Stimulated activated CD8-positive, alpha-beta memory T cell treated with anti-CD3 and anti-CD28 coated beads, Interleukin-15, amount 100 ng/mL, for 4 hours (primary cell): ENCODE measurements around the gene PARD3B.

Experiments
- DNase-seq, 2 donors: peaks; one replicate each; pipeline ENCODE4 v3.0.0-alpha.2; 2020; ENCODE audit warnings: low read depth in 2 of 2

PARD3B gene

DNA sequence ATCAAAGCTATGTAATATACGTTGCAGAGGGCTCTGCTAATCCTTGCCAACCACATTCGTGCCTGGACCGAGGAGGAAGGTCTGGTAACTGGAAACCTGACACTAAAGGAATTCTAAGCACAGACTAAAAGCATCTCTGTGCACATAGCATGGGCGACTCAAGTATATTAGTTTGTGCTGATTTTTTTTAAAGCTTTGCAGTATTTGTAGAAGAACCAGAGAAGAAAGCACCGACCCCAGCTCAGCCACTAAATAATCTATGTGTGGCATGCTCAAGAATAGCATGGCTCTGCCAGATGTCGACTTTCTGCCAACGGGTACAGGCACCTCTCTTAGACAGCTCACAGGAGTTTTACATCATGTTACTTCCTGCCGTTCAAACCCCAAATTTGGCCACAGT lies 1063.8 kb downstream of the PARD3B start:
- DNase-seq: no peak

DNA sequence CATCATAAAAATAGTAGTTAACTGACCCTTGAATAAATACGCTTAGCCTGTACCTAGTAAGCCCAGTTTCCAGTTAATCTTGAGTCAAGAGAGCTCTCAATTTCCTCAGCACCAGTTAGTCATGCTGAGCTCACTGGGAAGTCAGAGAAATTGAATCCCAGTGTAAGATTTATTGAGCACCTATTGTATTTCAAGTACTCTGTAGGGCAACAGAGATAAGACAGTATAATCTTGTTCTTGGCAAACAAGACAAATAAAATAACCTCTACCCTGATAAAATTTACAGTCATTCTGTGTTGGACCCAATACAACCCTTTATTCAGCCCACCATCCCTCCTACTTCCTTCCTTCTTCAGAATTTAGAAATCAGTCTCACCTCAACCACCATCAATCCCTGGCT lies 1065.2 kb downstream of the PARD3B start:
- DNase-seq: no peak

DNA sequence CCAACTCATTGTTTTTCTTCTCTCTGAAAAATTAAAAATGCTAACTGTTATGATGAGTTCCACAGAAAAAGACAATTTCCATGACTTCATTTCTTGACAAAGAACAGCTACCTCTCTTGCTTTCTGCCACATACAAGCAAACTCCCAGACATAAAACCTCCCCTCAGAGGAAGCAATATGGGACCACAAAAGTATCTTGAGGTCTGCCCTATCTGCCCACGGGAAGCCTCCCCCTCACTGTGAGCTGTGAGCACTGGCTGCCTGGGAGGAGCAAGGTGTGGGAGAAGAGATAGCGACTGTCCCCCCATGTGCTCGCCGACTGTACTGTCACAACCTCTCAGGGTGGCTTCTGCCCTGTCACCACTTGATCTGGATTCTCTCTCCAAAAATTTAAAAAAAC lies 1067.4 kb downstream of the PARD3B start:
- DNase-seq: peak; percentile 25 to 48

DNA sequence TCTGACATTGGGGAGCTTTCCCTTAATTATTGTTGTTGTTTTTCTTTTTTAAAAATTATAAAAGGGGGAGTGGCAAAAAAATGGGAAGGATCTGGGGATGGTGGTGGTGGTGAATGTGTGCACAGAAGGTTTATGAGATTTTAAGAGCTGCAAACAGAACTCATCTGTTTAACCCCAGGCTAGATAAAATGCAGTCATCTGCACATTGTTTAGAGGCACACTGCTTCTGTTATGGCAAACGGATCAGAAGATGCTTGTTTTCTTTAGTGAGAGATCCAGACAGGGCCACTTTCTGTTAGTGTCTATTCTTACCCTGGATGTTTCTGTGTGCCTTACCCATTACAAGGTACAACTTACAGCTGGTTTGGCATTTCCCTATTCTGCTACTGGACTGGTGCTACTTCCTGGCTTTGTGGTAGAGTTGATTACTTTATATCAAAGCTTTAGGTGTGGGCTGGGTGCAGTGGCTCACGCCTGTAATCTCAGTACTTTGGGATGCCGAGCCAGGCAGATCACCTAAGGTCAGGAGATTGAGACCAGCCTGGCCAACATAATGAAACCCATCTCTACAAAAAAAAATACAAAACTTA lies 1068.8 kb downstream of the PARD3B start:
- no peak for DNase-seq

DNA sequence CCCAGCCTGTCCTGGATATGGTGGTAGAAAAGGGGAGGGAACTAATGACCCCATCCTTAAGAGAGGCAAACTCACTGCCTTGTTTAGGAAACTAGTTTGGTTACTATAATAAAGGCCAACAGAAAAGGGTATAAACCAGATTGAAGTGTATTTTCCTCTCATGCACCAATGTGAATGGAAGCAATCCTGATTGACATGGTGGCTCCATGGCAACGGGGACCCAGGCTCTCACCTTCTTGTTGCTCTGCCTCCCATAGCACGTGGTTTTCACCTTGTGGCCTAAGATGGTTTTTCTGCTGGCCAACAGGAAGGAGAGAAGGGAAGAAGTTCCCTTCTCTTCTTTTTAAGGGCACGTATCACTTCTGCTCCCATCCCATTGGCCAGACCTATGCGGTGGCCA lies 1069.7 kb downstream of the PARD3B start:
- no peak for DNase-seq

DNA sequence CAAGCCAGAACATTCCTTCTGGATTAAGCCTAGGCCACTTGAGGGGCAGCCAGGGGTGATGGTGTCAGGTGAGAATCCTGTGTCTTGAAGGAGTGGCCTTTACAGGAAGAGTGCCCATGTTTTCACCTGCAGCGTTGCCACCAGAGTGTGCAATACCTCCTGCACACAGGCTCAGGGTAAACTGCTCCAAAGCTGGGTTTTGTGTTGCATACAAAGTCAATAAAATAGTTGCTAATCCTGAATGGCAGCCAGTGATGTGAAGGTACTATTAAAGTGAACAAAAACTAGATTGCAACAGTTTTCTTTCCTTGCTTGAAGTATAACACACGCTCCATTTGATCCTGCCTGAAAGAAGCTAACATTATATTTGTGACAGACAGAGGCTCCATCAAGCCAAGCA lies 1072.6 kb downstream of the PARD3B start:
- DNase-seq: no peak

DNA sequence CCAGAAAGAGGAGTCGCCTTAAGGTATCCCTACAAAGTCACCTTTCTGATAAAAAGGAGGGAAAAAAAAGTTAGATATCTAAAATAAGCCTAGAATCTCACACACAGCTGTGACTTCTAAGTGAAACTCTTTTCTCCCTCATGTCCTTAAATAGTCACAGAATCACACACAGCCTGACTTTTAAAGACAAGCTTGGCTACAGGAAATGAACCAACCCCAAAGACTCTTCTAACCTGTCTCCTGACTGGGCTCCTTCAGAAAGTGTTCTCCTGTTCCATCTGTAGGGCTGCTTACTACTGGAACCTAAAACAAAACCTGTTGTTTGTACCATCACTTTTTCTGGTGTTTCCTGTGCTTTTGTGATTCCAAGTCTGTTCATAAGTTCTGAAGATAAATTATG lies 1074.3 kb downstream of the PARD3B start:
- DNase-seq: no peak

DNA sequence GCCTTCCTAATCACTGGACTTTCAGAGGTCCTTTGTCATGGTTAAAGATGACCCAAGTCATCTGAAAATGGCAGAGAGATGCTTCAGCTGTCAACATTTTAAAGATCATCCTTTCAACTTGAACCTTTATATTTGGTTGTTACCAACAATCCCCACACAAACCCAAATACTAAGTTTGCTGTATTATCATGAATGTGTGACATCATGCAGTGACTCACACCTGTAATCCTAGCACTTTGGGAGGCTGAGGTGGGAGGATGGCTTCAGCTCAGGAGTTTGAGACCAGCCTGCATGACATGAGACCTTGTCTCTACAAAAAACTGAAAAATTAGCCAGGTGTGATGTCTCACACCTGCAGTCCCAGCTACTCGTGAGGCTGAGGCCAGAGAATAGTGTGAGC lies 1081.8 kb downstream of the PARD3B start:
- no peak for DNase-seq

DNA sequence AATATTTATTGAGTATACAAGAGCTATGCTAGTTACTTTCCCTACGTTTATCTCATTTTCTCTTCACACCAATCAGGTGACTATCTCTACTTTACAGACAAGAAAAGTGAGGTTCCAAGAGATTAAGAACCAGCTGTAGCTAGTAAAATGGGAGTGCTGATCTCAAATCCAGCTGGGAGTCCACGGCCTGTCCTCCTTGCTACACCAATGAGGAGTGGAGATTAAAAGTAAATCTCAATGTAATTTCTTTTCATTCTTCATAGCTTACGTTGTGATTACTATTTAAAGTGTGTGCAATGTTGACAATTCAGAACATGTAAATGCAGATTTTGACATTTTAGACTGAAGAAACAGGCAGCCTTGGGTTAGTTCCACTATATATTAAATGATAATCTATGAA lies 1083.1 kb downstream of the PARD3B start:
- no peak for DNase-seq

DNA sequence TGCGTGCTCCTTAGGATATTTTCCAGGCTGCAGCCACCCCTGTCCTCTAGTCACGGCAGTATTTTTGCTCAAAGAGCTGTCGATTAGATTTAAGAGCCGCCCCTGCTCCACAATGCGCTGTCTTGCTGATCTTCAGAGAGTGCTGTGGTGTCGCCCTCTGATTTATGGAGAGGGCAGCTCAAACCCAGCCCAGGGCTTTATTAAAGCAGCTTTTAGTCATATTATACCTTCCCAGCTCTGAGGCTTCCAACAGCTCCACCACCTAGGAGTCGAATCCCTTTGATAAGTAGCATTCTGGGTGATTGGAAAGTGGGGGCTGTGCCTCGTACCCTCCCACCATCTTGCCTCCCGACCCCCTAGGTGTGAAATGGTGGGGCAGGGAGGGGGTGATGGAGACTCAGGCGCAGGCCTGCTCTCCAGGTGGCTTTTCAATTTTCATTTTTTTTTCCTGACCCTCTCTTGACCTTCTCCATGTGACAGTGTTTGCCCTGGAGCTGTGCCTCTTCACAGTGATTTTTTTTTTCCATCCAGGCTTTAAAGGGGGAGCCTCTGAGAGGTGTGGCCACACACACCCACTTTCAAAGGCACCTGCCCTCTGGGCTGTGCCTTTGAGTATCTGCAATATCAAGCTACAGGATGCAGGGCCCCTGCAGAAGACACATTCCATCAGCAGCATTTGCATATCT lies 1084.0 kb downstream of the PARD3B start:
- DNase-seq: no peak

DNA sequence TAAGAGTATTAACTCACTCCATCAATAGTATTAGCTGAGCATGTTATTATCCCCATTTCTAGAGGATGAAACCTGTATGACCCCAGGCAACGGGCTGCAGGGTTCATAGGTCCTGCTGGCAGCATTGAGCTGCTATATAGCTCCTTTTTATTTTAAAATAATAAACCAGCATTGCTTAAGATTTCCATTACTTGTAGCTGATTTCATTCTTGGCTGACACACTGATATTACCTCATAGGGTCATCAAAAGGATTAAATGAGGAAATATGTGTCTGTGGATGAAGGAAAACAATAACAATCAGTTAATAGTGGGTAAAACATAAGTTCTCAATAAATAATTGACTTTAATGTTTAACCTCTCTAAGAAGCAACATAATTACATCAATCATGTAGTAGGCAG lies 1088.7 kb downstream of the PARD3B start:
- no peak for DNase-seq

DNA sequence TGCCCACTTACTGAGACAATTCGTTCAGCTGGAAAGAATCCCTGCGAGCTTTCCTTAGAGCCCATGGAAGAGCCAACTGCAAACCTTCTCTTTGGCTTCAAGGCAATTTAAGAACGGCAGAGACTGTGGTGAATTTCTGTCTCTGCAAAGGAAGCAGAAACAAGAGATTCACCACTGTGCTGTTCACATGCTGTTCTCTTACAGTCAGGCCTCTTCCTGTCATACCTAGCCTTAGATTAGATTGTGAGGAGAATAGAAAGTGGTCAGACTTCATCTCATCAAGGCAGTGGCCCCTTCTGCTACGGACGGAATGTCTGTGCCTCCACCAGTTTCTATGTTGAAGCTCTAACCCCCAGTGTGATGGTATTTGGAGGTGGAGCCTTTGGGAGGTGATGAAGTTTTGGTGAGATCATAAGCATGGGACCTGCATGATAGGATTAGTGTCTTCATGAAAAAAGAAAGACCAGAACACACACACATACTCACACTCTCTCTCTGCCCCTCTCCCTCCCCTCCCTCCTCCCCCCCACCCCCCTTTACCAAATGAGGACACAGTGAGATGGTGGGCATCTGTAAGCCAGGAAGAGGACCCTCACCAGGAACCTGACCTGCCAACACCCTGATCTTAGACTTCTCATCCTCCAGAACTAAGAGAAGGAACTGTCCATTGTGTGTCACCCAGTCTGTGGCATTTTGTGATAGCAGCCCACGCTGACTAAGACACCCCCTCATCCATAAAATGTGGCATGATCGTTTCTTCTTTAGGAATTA lies 1091.5 kb downstream of the PARD3B start:
- no peak for DNase-seq

DNA sequence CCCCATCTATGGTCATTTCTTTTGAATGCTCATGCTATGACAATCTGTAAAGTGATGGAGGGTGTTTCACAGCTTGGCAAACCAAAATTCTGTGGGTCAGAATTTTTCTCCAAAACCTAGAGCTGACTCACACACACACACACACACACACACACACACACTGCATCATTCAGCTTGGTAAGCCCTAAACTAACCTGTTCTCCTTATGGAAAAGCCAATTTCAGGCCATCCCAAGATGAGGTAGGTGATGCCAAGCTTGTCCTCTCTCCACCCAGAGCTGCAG lies 1092.0 kb downstream of the PARD3B start:
- DNase-seq: no peak

DNA sequence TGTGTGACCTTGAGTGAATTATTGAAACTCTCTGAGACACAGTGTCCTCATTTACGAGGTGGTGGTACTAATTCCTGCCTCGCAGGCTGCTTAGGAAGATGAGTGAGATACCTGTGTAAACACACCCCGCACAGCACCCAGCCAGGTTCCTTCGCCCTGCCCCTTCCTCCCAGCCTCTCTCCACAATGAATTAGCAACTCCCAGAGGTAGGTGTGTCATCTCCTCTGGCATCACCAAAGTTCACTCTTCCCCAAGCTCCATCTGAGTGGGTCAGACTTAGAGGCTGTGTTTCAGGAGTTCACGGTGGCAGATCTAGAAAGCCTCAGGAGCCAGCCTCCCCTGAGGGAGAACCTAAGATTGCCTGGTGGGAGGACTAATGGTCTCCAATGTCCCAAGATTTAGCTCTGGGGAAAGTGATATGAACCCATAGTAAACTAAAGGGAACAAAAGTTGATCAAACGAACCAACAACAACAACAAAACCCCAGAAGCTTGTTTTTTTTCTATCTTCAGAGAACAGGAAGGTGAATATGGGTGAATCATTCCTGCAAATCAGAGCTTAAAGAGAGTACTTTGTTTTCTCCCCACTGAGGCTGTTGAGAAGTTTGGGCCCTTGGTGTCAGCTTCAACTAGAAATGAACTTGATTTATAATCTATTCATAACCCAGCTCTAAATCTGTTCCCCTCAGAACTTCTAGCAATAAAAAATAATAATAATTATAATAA lies 1092.7 kb downstream of the PARD3B start:
- no peak for DNase-seq

DNA sequence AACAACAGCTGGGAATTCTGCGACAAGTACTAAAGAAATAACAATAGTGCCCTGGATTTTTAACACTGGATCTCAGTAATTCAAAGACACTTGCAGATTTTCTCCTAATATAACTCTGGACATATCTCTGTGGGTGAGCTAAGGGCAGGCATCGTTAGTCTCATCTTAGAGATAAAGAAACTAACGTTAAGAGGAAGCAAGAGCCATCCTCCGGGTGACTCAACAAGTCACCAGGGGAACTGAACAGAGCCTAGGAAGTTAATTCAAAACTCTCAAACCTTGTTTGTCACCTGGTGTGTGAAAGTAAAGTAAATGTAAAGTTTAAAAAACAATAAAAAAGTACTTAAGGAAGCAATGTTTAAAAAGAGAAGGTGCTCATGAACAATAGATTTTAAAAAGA lies 1095.4 kb downstream of the PARD3B start:
- DNase-seq: no peak

DNA sequence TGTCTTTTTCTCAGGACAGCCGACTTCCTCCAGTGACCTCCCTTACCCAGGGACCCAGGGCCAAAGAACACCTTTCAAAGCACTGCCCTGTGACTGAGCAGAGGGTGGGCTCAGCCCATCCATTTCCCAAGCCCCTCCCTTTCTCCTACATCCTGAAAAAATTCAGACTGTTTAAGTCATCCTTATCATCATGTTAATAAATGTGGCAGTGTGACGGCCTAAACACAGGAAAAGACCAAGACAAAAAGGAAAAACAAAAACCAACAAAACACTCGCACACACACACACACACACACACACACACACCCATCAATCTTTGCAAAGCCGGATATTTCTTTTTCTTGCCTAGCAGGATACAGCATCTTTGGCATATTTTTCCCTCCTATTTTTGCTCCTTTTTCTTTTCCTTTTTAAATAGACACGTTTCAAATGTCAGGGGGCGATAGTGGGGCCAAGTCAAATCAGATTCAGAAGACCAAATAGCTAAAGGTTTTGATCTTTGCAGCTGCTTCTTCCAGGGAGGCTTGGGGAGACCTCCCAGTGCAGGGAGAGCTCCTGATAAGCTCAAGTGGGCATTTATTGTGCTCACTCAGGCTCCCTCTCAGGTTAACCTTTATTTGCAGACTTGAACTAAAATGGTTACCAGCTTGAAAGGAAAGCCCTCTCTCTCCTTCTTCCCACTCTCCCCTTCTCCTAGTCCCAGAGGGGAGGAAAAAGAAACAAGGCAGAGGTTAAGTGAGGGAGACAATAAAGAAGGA lies 1097.5 kb downstream of the PARD3B start:
- no peak for DNase-seq

DNA sequence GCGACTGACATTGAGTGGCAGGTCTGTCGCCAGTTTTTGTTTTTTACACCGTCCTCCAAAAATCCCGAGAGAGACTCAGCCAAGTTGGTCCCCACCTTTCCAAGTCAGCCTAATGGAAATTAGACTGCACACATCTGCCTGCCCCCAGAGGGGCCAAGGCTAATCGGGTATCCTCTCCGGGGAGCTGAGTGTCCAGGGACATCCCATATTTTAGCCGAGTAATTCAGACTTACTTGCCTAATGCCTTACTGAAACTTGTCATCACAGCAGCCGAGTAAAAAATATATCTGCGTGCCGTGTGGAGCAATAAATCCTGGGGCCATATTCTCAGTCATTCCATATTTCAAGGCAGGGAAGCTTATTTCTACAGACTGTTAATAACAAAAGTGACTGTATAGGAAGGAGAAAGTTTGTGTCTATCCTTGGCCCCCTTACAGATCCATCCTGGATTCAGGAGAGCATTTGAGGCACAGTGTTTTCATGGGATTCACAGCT lies 1098.2 kb downstream of the PARD3B start:
- no peak for DNase-seq

DNA sequence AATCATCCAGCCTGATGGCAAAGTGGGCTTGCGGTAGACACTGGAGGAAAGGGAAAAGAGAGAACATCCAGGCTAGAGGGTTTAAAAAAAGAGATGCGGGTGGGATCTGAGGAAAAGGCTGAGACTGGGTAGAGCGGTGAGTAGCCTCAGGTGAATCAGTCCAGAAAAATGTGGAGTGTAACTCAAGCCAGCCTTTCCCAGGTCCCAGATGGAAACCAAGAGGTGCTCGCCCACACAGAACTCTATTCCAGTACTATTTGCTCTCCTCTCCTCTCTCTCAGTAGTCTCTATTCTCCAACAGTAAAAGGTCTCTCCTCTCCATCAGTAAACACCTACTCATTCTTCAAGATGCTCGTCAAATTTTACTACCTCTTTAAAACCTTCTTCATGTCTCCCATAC lies 1098.7 kb downstream of the PARD3B start:
- no peak for DNase-seq

DNA sequence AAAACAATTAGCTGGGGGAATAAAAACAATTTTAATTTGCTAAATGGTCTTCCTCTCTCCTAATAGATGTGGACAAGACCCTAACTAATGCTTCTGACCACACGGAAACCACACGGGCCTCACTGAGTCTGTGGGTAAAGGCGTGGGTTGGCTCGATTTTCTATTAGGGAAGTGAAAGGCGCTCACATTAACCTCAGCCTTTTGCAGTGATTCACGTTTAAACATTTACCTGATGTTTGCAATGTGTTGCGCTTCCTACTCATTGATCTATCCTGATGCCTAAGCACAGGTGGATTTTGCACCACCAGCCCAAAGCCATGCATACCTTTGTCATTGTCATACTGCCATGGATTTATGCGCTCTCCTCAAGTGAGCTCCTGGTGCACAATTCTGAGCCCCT lies 1101.4 kb downstream of the PARD3B start:
- no peak for DNase-seq

DNA sequence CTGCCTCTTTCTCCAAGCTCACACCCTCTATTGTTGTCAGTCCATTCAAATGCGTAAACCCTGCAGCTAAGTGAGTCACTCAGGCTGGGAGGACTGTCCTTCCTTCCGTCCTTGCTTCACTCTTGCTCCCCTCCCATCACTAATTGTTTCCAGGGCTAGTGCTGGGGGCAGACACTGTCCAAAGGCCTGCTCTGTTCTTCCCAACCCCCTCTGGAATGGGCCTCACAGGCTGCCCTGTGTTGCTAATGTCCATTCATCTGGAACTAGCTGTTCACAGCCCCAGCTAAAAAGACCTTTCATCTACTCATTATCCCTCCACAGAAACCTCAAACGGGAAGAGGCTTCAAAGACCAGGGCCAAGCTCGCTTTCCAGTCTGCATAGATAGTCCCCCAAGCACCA lies 1105.2 kb downstream of the PARD3B start:
- DNase-seq: no peak

DNA sequence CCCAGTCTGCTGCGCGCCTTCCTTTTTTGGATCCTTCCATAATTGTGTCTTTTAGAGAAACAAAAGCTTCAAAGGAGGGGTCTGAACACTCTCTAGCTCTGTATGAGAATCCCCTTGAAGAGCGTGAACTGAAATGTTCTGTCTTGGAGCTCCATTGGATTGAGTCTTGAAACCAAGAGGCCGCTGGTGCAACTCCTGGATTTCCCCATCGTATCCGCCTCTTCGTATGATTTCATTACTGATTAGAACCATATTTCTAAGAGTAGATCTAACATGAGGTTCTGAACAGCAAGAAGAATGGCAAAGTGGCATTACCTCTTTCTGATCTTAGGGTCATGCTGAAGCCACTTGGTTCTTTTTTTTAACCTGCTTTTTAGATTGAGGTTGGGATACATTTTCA lies 1105.7 kb downstream of the PARD3B start:
- no peak for DNase-seq

DNA sequence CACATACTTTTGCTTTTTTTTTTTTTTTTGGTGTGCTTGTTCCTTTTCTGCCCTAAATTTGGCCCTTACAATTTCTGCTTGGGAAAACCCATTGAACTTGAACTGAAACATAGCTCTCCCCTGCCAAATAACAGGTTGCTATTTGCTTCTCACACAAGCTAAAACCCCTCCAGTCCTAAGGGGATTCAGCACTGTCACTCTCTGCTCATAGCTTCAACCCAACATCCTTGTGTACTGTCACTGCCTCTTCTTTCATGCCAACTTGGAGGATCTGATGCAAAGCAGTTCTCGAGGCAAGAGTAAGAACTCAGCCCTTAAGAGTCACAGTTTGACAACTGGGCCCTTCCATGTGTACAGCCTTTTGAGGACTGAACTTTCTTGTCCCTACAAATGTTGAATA lies 1106.4 kb downstream of the PARD3B start:
- DNase-seq: no peak
